ENCODE measurements around the gene ATP1B3.
"Not testable (repeated sequence)": the region's sequence is repeated elsewhere in the genome, so short reads cannot be mapped to it uniquely, and the experiment has no call there.

Gene ATP1B3

DNA sequence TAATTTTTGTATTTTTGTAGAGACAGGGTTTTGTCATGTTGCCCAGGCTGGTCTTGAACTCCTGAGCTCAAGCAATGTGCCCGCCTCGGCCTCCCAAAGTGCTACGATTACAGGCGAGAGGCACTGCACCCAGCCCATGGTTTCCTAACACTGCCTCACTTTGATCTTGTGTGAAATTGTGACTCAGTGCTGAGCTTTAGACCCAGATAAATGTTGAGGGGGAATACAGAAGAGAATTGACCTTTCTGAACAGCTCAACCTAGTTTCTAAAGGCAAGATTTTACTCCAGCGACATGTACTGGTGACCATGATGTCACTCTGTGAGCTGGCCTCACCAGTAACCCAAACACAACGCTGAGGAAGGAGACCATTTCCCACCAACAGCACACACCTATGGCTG, 73.5 kb downstream of the ATP1B3 start:
- DNase-seq = no peak

DNA sequence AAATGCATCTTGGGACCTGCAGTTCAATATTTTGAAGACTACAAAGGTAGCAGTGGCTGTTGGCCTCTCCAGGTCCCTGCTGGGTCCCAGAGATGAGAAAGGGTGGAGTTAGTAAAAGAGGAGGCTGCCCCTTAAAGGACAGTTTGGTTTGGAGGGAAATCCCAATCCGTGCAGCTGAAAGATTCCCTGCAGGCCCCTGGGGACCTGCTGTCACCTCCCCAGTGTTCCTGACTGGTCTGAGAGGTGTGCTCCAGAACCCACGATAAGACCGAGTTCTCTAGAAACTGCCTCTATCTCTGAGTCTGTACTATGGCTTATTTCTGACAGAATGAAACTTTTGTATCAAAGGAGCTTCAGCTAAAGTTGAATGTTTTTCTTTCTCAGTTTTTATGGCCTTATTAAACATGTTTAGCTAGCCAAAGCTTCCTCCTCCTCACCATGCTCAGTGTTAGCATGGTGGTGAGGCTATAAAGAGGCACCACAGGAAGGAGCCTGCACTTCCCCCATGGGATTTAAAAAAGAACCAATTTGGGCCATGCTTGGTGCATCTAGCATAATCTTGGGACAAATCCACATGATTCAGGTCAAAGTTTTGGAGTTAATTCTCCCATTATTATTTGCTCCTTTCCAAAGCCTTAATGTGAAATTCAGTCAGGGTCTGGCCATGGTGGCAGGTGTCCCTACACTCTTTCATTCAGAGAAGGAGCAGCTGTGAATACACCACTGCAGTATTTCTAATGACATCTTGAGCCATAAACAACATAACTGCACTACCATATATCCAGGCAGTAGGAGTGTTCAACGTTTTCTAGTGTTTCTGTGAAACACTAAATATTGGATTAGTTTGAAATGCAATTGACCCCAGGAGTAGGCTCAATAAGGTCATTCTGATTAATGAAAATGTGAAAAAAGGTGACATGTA, 74.4 kb downstream of the ATP1B3 start:
- DNase-seq = no peak

DNA sequence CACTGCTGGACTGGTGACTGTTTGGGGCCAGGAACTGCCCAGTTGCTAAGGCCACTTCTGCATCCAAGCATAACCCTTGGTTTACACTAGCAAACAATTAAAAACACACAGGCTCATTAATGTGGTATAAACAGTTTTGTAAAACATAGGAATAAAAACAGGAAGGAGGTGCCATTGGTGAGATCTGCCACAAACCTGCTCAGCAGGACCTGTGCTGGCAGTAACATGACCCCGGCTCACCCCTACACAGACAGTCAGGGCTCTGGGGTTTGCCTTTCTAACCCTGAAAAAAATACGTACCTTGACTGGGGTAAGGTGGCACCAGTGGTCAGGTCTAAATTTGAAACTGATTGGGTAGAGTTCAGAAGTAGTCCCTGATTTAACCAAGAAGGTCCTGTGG, 76.2 kb downstream of the ATP1B3 start:
- DNase-seq = no peak

DNA sequence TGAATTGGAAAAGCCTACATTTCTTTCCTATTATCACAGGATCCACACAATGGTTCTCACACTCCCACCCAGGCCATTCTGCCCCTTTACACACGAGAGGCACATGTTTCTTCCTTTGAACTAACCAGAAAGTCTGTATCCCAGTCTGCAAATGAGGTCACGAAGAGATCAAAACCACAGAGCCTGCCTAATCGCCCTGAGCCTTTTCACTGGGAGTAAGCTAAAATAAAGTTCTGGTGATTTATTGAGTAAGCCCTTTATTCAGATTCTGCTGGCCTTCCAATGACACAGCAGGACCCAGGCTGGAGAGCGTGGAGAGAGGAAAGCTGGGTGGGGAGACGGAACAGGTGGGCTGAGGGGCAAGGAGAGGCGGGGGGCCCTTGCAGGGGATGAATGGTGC, 78.7 kb downstream of the ATP1B3 start:
- no peak for DNase-seq

DNA sequence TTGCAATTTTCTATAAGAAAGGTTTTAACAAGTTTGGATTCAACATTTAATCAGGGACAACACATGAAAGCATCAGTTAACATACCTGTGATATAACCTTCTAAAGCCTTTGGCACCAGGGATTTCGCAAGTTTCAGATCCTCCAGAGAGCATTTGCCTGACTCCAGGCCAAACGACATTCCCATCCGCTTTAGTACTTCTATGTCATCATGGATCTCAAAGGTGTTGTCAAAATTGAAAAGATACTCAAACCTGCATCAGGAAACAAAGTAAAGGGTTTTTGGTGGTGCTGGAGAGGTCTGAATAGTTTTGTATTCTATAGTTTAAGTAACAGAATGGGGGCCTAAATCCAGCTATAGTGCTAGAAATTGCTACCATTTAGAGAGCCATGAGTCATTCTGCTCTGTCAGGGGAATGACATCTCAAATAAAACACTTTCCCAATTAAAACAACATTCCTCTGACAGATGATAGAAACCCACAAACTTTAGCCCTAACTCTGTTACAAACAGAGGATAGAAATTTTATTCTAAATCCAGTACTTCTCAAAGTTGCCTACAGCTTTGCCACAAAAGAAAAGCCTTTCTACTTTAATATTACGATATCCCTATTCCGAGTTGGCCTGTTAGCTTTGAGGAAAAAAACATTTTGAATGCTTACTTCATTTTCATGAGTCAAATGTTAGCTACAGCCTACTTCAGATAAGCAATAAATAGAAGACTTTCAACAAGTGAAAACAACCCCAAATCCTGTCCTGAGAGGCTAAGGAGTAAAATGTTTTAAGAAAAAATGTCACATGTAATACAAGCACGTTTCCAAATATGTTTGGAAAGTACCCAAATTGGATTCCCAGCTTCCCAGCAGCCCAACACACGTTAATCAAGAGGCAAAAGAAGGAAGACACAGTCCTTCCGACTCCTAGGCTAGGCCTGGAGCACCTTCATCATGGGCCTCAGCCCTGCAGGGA, 83.4 kb downstream of the ATP1B3 start:
- DNase-seq = no peak

DNA sequence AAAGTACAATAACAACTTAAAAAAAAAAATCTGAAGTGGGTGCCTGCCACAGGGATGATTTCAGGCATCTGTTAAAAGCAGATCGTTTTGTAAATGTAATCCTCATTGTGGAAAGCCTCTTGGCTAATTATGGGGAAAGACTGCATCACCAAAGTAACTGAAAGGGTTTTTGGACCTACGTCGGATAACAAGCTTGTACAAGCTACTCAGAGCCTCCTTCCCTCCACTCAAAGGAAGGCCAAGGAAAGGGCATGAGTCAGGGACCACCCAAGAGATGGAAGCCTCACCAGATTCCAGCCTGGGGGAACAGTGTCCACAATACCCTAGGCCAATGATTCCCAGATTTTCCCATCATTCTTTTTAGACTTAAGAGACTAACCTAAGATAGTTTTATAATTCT, 84.3 kb downstream of the ATP1B3 start:
- no peak for DNase-seq

DNA sequence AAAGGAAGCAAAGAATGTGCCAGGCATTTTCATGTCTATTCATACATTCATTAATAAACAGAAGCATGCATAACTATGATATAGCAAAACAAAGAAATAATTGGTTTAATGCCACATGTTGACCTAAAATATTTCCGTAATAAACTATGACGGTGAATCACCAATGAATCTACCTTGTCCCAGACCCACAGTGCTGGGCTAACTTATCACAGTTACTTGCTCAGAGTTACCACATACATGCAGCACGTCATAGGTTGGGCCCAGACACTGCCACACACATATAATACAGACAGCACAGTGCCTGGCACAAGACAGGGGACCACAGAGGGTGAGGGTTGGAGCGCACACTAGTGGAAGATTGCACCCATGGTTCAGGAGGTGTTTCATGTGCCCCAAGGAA, 86.9 kb downstream of the ATP1B3 start:
- no peak for DNase-seq

DNA sequence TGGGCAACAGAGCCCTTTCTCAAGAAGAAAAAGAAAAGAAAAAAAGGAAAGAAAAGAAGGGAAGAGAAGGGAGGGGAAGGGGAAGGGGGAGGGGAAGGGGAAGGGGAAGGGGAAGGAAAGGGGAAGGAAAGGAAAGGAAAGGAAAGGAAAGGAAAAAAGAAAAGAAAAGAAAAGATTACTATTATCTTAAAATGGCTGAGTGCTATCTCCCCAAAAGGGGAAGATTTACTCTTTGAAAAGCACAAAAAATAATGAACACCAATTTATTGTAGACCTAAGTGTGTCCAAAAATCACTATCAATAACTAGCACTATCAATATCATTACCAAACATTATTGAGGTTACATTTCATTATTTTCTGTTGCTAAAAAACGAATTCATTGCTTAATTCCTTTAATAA, 89.0 kb downstream of the ATP1B3 start:
- no peak for DNase-seq

DNA sequence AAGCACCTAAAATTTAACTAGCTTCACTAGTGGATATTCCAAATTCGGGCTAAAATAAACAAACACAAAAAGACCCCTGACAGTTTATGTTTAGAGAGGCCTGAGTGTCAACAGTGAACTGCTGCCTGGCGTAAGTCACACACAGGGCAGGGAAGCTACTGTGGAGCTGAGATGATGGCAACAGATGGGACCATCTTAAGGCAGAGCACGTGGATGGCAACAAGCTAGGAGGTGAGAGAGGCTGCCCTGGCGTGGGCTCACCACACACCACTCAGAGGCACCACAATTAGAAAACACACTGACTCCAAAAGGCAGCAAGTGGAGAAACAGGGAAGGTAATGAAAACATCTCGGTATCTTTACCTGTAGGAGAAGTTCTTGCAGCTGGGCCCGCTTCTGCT, 93.3 kb downstream of the ATP1B3 start:
- no peak for DNase-seq

DNA sequence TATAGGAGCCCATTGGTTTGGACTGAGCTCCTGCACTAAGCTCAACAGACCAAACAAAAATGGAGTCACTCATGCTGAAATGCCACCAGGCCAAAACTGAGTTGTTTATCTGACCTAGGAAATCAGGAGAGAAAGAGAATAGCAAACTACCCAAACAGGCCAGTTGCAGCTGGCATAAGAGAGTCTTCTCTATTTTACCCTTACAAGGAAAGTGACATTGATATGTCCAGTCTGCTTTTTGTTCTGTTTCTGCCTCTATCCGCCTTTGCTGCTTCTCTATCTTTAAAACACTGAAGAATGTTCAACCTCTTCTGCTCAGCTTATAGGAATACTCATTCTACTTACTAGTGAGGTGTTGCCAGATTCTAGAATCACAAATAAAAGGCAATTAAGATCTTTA, 95.1 kb downstream of the ATP1B3 start:
- DNase-seq = no peak

DNA sequence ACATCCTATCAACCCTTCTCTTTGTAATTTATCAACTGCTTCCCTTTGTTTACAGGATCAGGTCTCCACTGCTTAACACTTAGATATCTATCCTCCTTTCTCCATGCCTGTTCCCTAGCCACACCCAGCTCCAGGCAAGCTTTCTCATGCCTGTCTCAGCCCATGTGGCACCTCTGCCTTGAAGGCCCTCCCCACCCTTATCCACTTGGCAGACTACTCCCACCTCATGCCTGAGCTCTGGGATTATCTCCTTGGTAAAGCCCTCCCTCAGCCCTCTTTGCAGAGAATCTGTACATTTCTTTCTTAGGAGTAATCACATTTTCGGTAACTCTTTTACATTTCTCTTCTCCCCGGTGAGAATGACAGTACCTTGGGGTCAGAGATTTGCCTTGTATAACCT, 96.0 kb downstream of the ATP1B3 start:
- DNase-seq = no peak

DNA sequence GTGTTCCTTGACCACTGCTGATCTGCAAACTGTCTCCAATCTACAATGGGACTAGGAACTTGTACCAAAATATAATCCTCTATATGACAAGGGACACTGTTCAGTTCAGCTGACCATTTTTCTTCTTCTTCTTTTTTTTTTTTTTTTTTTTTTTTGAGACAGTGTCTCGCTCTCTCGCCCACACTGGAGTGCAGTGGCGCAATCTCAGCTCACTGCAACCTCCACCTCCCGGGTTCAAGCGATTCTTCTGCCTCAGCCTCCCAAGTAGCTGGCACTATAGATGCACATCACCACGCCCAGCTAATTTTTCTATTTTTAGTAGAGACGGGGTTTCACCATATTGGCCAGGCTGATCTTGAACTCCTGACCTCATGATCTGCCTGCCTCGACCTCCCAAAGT, 98.3 kb downstream of the ATP1B3 start:
- DNase-seq = not testable (repeated sequence)
